ENCODE results near the gene RPL29.
"Not testable (repeated sequence)": the region's sequence is repeated elsewhere in the genome, so short reads cannot be mapped to it uniquely, and the experiment has no call there.

The RPL29 gene

DNA sequence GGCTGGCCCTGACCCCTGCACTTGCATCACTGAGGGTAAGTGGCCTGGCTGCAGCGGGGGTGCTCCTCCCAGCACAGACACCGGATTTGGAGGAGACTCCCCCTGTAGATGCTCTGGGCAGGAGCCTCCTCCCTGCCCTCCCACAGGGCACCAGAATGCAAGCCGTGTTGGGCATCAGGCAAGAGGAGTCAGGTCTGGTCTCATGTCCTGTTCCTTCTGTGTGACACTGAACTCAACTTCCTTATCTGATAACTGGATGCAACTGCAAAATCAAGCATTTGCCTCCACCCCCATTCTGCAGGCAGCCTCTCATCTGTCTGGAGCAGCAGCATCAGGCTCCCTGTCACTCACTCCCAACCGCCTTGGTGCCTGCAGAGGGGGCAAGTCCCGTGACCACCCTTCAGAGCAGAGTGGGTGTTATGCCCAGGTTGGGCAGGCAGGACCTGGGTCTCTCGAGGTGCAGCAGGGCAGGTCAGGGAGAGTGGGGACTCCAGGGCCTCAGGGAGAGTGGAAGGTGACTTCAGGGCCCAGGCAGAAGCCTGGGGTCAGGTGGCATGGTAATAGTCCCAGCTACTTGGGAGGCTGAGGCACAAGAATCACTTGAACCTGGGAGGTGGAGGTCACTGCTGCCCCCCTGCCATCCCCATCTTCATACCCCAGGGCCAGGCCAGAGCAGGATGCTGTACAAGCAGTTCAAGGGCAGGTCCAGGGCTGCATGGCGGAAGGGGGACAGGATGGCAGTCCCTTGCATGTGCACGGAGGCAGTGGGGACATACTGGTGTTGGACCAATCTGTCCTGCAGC, 10.5 kb upstream of the RPL29 start:
- peak in 2 of 58 donors; percentile 14 to 46 for DNase-seq

DNA sequence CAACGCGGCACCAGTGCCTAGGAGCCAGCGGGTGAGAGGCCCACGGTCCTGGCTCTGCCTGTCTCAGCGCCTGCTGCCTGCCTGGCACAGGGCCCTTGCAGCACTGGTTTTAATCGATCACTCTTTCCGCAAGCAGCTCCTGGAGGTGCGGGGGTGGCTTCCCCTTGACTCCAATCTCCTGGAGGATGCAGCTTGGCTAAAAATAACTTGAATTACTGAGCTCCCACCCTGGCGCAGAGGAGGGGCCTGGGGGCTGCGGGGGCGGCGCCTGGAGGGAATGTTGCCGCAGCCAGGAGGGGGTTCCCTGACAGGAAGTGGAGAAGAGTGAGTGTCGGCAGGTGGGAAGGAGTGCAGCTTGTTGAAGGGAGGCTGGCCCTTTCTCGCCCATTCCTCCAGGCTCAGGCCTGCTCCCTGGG, 9.9 kb upstream of the RPL29 start:
- peak in 31 of 58 donors; percentile 17 to 68 (median 35) for DNase-seq

DNA sequence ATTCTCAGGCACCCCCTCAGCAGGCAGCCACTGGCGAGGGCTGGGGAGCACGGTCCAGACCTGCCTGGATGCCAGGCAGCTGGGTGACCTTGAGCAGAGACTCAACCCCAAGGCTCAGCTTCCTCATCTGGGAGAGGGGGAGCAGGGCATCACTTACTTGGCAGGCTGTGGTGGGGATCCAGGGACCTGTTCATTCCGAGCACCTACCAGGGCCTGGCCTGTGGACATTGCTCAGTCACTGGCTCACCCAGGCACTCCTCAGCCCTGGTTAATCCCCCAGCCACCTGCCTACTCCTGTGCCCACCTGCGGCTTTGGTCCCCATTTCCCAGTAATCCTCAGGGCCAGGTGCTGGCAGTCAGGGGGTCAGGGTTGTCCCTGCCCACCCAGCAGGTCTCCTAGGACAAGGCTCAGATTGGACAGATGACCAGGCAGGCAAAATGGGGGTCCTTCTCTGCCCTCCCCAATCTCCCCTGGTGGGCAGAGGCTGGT, 9.3 kb upstream of the RPL29 start:
- DNase-seq: no peak

DNA sequence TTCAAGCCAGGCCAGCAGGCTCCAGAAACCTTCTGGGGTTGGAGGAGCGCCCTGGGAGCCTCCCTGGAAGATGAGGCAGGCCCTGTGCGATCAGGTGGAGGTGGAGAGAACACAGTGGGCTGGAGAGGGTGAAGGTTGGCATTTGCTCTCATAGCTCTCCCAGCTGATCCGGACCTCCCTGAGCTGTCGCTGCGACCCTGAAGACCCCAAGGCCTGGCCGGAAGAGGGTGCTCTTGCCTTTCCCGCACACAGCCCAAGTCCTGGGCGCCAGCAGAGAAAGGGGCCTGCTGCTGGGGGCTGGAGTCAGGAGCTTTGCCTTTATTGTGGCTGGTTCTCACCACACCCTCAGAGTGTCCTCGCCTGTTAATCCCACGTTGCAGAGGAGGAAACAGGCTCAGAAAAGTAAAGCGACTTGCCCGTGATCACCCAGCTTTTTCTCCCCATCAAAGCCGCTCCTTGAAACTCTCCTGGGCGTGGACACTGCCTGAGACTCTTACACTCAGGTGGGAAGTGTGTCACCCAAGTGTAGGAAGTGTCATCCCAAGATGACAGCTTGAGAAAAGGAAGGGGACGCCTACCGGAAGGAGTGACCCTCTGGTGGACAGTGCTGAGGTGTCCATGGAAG, 8.6 kb upstream of the RPL29 start:
- peak in 44 of 58 donors; percentile 3 to 78 (median 46) for DNase-seq

DNA sequence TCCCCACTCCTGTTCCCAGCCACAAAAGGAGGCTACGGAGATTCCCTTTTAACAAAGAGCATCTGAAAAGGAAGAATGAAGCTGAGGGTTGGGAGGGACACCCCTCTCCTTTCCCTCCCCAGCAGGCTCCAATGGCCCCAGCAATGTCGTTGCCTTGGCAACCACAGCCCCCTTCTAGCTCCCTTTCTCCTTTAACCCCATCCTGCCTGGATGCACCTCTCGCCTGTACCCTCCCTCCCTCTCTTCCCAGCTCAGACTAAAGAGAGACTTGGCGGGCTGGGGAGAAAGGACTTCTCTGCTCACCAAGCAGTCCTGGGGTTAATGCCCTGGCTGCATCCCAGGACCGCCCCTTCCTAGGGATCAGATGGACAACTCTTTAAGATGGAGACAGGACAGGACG, 7.1 kb upstream of the RPL29 start:
- DNase-seq: no peak

- DNase-seq: peak in 54 of 58 donors; percentile 19 to 85 (median 54)
These were observed 5.8 kb upstream of the RPL29 start for GRCh38 chr3:52001443-52001974.

GRCh38 chr3:51999846-52000245, 4.2 kb upstream of the RPL29 start:
- DNase-seq: no peak

GRCh38 chr3:51998774-51999173, 3.1 kb upstream of the RPL29 start:
- no peak for DNase-seq

GRCh38 chr3:51997935-51998596, 2.4 kb upstream of the RPL29 start:
- peak in 1 of 58 donors; percentile 20 for DNase-seq

DNA sequence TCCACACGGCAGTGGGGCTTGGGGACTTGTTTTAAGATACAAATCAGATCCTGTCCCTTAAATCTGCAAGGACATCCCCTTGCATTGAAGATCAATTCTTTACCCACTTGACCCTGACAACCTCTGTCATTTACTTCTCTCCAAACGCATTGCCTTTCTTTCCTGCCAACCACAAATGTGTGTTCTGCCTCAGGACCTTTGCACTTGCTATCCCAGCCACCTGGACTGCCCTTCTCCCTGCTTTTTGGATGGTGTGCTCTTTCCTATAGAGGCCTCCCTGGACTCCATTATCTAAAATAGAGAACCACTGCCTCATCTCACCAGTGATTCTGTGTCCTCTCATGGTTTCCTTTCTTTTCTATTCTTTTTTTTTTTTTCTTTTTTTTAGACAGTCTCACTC, 1.5 kb upstream of the RPL29 start:
- no peak for DNase-seq

DNA sequence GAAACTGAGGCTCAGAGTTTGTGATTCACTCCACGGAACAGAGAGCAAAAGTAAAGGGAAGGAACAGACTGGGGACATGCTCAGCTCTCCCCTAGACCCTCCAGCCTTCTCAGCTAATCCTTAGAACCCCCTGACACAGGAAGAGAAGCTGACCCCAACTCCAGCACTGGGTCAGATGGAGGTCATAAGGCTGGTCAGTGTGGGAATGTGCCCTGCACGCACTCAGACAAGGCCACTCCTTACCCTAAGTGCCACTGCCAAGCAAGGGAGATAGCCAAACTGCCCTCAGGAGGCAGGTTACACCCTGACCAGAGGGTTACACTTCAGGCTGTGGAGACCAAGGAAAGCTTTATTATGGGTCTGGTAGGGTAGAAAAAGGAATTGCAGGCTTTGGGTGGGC, 1.2 kb downstream of the RPL29 start:
- no peak for DNase-seq

GRCh38 chr3:51993657-51994056, 2.0 kb downstream of the RPL29 start:
- DNase-seq: not testable (repeated sequence)

DNA sequence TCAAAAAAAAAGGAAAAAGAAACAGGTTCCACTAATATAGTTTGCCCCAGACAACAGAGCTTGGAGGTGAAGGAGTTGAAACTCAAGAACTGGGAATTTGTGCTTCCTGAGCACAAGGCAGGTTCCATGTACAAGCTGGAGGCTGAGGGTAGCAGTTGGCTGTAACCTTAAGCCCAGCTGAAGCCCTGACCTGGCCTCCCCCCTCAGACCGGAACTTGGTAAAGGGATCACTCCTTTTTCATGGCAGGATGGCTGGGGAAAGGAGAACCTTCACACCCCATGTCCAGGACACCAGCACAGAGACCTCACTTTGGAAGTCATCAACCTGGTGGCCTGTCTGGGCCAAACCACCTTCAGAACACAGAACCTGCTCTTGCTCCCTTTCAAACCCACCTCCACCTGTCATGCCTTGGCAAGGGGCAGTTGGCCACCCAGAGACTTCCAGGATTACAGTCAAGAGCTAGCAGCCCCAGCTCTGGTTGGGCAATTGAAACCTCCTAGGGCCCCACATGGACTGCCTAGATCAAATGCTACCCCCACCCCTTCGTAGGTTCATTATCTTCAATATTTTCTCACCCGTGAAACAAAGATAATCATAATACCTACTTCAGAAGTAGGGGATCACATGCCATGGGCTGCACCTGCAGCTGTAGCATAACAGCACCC, 3.5 kb downstream of the RPL29 start:
- no peak for DNase-seq

- DNase-seq: not testable (repeated sequence)
These were observed 5.2 kb downstream of the RPL29 start for GRCh38 chr3:51990501-51990971.

GRCh38 chr3:51988286-51989146, 7.2 kb downstream of the RPL29 start:
- DNase-seq: no peak

- DNase-seq: no peak
These were observed 8.1 kb downstream of the RPL29 start for GRCh38 chr3:51987568-51987967.

- DNase-seq: no peak
These were observed 9.4 kb downstream of the RPL29 start for GRCh38 chr3:51986010-51986947.

- DNase-seq: no peak
These were observed 10.6 kb downstream of the RPL29 start for GRCh38 chr3:51985063-51985462.

DNA sequence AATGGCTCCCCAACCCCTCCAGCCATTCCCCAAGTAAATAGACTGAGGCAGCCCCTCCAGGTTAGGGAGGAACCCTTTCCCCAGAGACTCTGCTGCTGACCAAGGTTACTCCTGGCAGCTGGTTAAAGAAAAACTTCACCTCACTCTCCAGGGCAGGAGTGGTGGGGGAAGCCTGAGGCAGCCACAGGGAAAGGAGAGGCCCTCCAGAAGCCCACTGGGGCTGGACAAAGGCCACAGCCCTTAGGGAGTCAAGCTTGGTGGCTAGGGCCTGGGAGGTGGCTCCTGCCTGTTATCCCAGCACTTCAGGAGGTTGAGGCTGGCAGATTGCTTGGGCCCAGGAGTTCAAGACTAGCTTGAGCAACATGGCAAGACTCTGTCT, 11.4 kb downstream of the RPL29 start:
- DNase-seq: no peak

Measured in anterior cingulate cortex (tissue), 58 donors.